GM21390 (cell line): ENCODE results near the gene APP.

Source experiments
- ATAC-seq: cut with Tn5 transposase; IDR thresholded peaks from one replicate; pipeline ENCODE4 v1.9.1; 2021; ENCODE audit not compliant: unreplicated experiment

The APP gene

DNA sequence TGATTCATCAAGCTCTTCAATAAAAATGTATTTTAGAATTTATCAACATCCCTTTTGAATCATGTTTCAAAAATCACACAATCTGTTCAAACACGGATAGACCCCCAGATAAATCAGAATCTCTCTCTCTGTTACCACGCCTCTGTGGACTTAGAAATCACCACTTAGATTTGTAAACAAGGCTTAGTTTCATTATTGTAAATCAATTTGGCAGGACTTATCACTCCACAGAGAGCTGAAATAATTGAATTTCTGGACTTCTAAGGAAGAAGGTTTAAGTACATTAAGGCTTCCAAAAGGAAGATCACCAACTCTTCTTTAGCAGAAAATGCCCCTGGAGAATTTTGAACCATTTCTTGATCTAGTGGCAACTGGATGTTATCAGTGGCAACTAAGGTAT, 100.4 kb downstream of the APP start:
- no peak for ATAC-seq

DNA sequence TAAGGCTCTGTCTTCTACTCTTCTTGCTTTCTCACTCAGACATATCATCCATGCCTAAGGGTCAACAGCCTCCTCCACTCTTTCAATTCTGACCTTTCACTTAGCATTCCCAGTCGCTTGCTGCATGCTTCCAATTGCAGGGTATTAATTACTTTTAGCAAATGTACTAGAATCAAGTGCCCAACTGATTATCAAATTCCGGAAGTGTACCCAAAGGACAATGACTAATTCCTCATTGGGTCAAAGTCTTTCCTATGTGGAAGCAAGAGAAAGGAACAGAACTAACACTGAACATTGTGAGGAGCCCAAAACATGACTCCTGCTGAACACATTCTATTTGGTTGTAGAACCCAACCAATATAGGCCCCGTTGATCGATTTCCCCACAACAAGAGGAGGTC, 101.8 kb downstream of the APP start:
- no peak for ATAC-seq

DNA sequence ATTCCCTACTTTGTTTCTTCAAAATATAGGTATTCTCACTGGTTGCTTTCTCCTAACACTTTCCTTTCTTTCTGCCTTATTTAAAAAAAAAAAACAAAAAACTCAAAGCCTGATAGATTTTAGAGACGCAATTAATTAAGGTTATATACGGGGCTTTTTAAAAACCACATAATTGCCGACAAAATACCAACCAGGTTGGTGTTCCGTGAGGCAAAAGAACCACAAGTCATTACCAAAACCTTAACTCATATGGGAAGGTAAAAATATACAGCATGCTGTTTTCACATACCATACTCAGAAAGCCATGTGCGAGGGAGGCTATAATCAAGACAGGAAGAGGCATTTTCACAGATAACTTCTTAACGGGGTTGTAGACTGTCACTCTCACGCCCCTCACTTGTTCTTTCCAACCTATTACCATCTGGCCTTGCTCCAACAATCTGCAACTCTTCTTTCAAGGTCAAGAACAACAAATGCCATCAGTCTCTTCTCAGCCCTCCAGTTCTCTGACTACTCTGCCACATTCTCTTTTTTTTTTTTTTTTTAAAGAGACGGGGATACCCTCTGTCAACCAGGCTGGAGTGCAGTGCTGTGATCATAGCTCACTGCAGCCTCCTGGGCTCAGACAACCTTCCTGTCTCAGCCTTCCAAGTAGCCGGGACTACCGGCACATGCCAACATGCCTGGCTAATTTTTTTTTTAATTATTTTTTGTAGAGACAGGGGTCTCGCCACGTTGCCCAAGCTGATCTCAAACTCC, 102.6 kb downstream of the APP start:
- no peak for ATAC-seq

DNA sequence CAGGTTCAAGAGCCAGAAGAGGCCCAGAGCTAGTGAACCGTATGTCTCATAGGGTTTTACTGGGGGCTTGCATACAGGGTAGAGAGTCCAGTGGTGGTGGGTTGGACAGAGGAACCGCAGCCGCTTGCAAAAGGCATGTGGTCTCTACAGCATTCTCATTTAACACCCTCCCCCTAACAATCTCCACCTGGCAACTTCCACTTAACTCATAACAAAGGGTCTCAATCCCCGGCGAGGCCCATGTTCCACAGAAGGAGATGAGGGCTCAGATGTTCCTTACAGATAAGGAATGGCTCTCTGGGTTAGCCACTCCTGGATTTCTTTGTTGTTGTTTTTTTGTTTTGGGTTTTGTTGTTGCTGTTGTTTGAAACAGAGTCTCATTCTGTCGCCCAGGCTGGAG, 106.1 kb downstream of the APP start:
- ATAC-seq: no peak

DNA sequence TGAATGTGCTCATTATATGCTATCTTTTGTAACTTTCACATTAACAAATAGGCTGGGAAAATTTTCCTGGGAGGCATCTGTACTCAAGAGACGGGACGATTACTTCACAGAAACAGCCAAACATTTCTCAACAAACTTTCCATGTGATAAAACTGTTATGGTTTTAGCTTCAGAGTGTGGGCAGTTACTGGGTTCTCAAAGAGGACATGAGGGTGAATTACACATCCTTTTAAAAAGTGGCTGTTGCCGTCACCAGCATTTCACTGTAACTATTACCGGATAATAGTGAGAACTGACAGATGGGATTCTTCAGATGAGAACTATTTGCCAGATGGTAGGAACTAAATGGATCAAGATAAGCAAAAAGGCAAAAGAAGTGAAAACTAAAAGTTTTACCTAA, 109.1 kb downstream of the APP start:
- no peak for ATAC-seq

DNA sequence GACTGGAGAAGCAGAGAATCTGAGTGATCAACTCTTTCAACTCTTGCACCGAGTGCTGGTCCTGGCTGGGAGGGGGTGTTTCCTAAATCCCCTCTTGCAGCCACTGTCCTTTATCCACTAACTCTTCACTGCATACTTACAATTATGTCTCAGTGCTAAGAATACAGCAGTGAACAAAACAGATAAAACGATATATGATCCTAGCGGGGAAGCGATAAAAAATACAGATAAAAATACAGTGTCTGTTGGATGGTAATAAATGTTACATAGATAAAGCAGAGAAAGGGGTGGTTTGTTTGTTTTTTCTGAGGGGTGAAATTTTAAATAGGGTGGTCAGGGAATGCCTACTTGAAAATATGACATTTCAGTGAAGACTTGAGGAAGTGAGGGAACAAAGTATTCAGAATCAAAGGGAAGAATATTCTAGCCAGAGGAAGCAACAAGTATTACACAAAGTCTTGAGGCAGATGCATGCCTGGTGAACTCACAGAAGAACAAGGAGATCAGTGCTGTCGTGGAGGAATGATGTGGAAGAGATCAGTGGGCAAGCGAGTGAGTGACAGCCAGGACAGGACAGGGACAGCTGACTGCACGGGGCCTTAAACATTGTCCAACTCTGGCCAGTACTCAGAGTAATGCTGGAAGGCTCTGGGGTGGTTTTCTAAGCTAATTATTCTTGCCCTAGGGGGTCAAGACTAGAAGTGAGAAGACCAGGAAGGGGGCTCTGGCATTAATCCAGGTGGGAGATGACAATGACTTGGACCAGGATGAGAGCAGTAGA, 110.0 kb downstream of the APP start:
- no peak for ATAC-seq

DNA sequence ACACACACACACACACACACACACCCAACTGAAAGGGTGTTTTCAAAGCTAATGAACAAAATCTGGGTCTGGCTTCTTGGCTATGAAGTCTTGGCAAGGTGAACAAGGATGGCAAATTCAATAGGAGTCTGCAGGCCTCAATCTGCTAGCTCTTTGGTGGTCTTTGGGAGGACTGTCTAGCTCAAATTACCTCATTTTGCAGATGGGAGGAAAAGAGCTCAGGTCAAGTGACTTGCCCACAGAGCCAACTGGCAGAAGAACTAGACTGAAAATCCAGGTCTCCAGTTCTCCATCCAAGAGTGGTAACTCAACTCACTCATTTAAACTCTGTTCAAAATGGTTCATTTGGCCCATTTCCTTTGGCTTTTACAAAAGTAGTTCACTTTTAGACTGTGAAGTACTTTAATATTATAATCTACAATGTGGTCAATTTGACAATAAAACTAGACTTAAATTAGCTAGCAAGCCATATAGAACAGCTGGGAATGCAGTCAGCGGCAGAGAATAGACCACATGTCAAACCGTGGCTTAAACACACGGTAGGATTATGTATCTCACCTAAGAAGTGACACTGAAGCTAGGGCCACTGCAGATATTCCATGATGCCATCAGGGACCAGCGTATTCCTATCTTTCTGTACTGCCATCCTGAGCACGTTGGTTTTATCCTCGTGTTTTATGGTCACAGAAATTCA, 112.9 kb downstream of the APP start:
- no peak for ATAC-seq

DNA sequence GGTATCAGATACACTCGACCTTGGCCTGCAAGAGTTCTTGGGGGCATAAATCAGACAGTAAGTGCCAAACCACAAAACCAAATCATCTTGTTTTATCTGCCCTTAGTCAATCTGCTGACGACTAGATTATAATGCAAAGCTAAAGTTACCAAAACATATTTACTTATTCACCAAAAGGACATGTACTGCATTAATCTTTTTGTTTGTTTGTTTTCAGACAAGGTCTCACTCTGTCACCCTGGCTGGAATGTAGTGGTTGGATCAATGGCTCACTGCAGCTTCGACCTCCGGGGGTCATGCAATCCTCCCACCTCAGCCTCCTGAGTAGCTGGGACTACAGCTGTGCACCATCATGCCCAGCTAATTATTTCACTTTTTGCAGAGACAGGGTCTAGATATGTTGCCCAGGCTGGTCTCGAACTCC, 114.7 kb downstream of the APP start:
- no peak for ATAC-seq

DNA sequence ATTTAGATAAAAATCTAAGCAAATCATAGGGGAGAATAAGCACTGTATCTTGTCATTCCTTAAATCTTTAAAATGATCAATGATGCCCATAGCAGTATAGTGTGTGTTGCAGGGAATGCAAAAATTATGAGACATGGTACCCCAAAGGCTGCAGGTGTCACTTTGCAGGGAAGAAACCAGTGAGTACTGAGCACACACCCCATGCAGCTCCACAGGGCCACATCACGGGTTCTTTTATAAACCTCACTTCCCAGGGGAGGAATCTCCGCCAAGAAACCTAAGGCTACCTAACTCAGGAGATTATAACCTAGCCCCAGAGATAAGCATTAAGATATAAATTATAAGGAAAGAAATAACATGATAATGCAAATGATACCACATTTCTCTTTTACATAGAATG, 115.6 kb downstream of the APP start:
- no peak for ATAC-seq

DNA sequence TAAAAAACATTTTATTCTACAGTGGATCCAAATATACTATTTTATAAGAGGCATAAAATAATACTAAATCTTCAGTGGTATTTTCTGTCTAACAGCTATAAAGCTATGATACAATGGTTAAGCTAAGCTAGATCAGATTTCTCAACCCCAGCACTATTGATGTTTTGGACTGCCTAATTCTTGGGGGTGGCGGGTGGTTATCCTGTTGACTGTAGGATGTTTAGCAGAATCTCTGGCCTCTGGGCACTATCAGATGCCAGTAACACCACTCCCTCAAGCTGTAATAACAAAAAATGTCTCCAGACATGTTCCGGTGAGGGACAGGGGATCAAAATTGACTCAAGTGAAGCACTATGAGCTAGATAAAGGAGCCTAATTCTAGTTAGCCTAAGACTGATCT, 118.5 kb downstream of the APP start:
- ATAC-seq: no peak

DNA sequence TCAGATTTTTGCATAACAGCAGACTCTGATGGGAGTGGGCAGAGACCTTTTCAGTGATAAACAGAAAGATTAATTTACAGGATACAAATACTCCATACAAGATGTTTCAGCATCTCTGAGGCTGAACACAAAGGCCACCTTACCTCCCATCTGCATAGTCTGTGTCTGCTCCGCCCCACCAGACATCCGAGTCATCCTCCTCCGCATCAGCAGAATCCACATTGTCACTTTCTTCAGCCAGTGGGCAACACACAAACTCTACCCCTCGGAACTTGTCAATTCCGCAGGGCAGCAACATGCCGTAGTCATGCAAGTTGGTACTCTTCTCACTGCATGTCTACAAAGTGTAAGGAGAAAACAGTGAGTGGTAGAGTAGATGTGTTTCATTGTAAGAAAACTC, 119.7 kb downstream of the APP start:
- ATAC-seq: no peak

DNA sequence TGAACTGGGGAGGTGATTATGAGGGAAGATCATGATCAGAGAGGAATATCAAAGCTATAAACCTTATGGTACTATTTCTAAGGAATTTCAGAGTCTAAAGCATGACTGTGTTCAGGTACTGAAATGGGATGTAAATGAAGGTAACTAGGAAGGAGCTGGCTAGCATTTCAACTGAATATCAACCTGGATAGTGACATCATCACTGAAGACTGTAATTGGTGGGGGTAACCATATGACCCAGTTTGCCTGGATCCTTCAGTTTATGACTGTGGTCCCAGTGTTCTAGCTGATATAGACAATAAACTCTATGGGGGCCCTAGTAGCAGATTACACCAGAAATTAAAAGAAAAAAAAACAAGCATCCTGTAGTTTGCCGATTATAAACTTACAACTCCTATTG, 120.8 kb downstream of the APP start:
- ATAC-seq: no peak

DNA sequence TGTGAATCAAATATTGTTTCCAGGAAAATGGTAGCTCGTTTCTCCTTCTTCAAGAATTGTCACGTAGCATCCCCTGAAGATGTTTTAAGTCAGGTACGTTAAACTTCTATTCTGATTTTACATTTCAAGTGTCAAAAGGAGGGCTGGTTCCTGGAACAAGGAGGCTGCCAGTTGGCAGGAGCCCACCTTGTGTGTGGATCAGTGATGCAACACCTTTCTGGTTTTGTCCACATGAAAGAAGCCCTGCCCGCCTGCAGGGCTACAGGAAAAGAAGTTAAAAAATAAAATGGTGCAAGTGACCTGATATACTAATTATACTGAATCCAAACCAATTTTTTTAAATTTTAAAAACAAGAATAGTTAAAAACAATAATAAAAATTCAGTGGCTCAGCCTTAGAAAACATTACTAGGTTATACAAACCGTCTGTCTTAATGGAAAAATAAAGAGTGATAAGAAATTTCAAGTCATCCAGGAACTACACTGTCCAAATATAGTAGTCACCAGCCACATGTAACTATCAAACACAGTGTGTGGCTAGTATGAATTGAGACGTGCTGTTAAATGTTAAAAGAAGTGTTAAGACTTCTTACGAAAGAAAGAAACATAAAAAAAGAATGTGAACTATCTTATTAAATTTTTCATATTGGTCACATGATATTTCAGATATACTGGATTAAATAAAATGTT, 123.1 kb downstream of the APP start:
- ATAC-seq: no peak

DNA sequence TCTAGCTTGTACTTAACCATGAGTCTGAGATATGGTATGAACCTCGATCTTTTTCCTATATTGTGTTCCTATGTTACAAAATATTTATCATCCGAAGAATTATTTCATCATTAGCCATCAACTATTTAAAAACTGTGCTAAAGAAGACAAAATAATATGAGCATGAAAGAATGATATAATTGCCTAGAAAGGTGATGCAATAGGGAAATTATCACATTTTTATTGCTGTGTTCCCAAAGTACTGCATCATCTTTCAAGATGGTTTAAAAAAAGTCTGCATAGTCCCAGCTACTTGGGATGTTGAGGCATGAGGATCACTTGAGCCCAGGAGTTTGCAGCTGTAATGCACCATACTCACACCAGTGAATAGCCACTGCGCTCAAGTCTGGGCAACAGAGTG, 126.7 kb downstream of the APP start:
- ATAC-seq: no peak

DNA sequence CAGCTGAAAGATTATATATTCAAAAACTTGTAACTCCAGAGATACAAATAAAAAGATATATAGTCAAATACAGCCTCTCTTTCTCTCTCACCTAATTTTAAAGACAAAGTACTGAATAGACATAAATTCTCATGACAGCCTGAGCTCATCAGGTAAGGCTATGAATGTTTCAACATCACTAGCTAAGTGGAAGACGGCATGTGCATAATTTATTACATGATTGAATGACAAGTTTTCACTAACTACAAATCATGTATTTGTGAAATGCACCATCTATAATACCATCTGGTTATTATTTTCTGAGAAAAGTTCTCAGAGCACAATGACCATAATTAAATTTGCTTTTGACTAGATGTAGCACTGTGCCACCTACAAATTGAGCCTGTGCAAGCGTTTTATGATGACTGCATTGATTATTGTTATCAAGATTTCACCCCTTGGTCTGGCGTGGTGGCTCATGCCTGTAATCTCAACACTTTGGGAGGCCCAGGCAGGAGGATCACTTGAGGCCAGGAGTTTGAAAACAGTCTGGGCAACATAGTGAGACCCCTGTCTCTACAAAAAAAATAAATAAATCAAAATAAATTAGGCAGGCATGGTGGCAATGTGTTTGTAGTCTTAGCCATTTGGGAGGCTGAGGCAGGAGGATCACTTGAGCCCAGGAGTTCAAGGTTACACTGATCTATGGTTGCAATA, 128.2 kb downstream of the APP start:
- ATAC-seq: no peak

DNA sequence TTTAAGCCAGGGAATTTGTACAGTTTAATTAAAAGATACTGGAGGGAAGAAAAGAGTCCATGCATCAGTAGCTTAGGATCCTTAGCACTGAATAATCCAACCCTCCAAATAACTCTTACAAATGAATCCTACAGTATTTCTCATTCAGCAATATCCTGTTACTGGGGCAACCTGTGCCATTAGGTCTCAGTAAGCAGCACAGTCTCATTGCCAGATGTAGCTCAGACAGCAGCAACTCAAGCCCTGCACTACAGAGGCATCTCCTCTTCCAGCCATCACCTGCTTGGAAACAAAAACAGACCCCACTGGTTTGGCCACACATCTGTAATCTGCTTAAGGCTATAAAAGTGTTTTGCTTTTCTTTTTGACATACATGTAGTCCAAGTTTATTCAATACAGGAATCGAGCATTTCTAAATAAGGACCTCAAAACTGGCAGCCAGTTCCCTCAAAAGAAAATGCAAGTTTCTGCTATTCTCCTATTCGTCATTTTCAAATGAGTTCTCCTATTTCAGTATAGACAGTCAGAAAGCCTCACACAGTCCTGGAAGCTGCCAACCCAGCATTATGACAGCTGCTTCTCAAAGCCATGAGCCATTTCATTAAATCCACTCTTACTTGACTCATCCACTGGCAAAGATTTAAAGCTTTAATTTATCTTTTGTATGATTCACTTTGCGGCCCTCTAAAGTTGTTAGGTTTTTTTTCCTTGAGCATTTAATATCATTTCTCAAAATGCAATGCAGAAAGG, 129.0 kb downstream of the APP start:
- ATAC-seq: no peak

DNA sequence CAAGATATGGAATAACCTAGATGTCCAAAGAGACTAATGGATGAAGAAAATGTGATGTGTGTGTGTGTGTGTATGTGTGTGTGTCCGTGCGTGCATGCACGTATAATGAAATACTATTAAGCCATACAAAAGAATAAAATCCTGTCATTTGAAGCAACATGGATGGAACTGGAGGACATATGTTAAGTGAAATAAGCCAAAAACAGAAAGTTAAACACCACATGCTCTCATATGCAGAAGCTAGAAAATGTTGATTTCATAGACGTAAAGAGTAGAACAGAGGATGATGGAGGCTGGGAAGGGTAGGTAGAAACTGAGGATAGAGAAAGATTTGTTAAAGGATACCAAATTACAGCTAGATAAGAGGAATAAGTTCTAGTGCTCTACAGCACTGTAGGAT, 133.7 kb downstream of the APP start:
- ATAC-seq: no peak

DNA sequence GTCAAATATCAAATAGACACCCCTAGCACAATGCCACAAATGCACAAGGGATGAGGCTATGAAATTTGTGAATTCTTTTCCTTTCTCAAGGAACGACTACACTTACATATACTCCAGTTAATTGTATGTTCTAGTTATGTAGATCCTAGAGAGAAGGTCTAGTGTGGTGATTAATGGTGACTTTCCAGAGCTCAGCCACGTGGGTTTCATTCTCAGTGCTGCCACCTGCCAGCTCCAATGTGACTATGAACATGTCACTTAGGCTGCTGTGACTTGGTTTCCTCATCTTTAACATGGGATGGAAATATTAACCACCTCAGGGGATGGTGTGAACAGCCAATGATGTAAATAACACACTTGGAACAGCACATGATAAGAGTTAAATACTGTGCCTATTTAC, 138.3 kb downstream of the APP start:
- ATAC-seq: no peak

DNA sequence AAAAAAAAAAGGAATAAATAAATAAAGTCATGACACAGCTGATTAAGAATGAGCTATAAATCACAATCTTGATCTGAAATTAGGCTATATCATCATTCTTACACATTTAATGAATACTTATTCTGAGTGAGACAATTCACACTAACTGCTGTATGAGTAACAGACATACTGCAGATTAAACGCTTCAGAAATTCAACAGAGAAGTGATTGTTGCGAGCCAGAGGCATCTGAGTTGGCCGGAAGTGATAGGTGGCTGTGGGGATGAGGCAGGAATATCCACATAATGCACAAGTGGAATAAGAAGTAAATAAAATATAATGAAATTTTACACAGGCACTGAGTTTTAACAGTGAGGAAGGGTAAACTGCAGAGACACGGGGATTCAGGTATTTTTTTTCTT, 142.4 kb downstream of the APP start:
- no peak for ATAC-seq

DNA sequence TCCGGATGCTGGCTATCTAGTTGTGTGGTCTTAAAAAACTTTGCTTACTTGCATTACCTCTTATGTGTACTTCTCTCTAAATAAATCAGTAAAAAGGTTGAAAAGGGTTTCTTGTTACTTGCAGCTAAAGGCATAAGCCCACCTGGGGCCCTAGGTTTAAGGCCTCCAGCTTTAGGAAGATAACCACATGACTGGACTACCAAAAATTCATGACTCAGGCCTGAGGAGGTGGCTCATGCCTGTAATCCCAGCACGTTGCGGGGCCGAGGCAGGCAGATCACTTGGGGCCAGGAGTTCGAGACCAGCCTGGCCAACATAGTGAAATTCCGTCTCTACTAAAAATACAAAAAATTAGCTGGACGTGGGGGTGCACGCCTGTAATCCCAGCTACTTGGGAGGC, 142.9 kb downstream of the APP start:
- no peak for ATAC-seq
